Measurements from ENCODE around the gene SVOPL.

- TF ChIP-seq CTCF (IDR thresholded peaks at IDR 0.05 in 2 of 3, conservative IDR thresholded peaks at IDR 0.05 in 1 of 3; ENCODE audit: control insufficient read depth in 2 of 3, extremely low read depth in 1 of 3, insufficient read depth in 1 of 3, low read depth in 3 of 3, low read length in 3 of 3) (no peak), ZZZ3 (IDR thresholded peaks at IDR 0.05; ENCODE audit: control insufficient read depth, insufficient read length, low read depth) (no peak), NFYB (IDR thresholded peaks at IDR 0.05; ENCODE audit: insufficient read depth, low read depth, low read length) (no peak), USF1 (IDR thresholded peaks at IDR 0.05; ENCODE audit: borderline replicate concordance, extremely low read length, insufficient read depth, low read depth, low read length) (no peak), CEBPZ (IDR thresholded peaks at IDR 0.05; ENCODE audit: low read depth, low read length) (no peak), ESRRA (IDR thresholded peaks at IDR 0.05; ENCODE audit: low read length) (no peak), USF2 (IDR thresholded peaks at IDR 0.05; ENCODE audit: borderline replicate concordance, low read depth, low read length) (no peak), HDGF (IDR thresholded peaks at IDR 0.05) (no peak), EZH2 (IDR thresholded peaks at IDR 0.05; ENCODE audit: borderline replicate concordance, control insufficient read depth, low read depth, low read length) (no peak), CEBPB (IDR thresholded peaks at IDR 0.05; ENCODE audit: borderline replicate concordance in 1 of 2, low read depth in 2 of 2, low read length in 2 of 2) (no peak), ELK1 (IDR thresholded peaks at IDR 0.05; ENCODE audit: low read depth, low read length) (no peak), ZNF24 (IDR thresholded peaks at IDR 0.05) (no peak), REST (IDR thresholded peaks at IDR 0.05; ENCODE audit: low read depth, low read length) (no peak)
These were observed 1.5 kb downstream of the SVOPL start for GRCh38 chr7:138699661-138700060.
